Gastroesophageal sphincter (tissue), 4 donors: Measurements from ENCODE around the gene STON2. TPM values are rescaled to one million over a fixed set of nuclear protein-coding genes. Genes with fewer than 3 reads are reported as not detected.

Experiments
- ATAC-seq: fragments of 150-250 bp; one replicate; pipeline ENCODE4 v1.9.1; 2016; ENCODE audit warnings: mild to moderate bottlenecking, moderate library complexity
- H3K27ac ChIP-seq, 4 donors: fragments of 200-600 bp; sonication (generic) in 3 of 4; 1 replicate in 3 of 4; 2 replicates in 1 of 4; pipeline ENCODE4 v1.5.1; 2016 to 2019
- H3K27me3 ChIP-seq: fragments of 200-600 bp; sonication (generic); one replicate; pipeline ENCODE4 v1.5.1; 2019
- H3K36me3 ChIP-seq, 2 donors: fragments of 200-600 bp; sonication (generic); one replicate each; pipeline ENCODE4 v1.5.1; 2019; ENCODE audit warnings: control low read depth in 1 of 2
- H3K4me1 ChIP-seq, 3 donors: fragments of 200-600 bp; sonication (generic); 1 replicate in 2 of 3; 2 replicates in 1 of 3; pipeline ENCODE4 v1.5.1; 2016 to 2019; ENCODE audit warnings: control low read depth in 2 of 3
- H3K4me3 ChIP-seq, 2 donors: fragments of 200-600 bp; sonication (generic); one replicate each; pipeline ENCODE4 v1.5.1; 2019; ENCODE audit warnings: mild to moderate bottlenecking in 1 of 2, moderate library complexity in 1 of 2
- H3K9me3 ChIP-seq, 3 donors: fragments of 200-600 bp; sonication (generic); one replicate each; pipeline ENCODE4 v1.5.1; 2017 to 2019; ENCODE audit warnings: control low read depth in 2 of 3
- EP300 ChIP-seq: sonication (generic); formaldehyde crosslinking; IDR thresholded peaks from one replicate; pipeline ENCODE4 v1.6.1; 2017; ENCODE audit warnings: antibody characterized with exemption, mild to moderate bottlenecking
- POLR2A ChIP-seq, 2 donors: fragments of 450-650 bp; IDR thresholded peaks; one replicate each; pipeline ENCODE4 v1.6.1; 2017; ENCODE audit warnings: antibody characterized with exemption in 2 of 2, mild to moderate bottlenecking in 2 of 2, moderate library complexity in 1 of 2
- POLR2AphosphoS5 ChIP-seq: sonication (generic); formaldehyde crosslinking; IDR thresholded peaks from one replicate; pipeline ENCODE4 v1.6.1; 2017; ENCODE audit warnings: antibody characterized with exemption
- WGBS, 2 donors: methylation state at CpG; one replicate each; pipeline ENCODE4 v1.1.5; 2018; ENCODE audit warnings: low coverage in 1 of 2; 5-methylcytosine and 5-hydroxymethylcytosine counted together
- total RNA-seq, 4 donors: library from RNA; depleted of rRNA; stranded (reverse); fragments of >200 nt; gene quantifications; one replicate each; pipeline ENCODE4 v1.1.0, GENCODE V29; 2016
- TF ChIP-seq, protein P1 (sequence below), 4 experiments: fragments of 200-600 bp in 2 of 4; fragments of 450-650 bp in 2 of 4; sonication (generic) in 1 of 4; IDR thresholded peaks; one replicate each; pipeline ENCODE4 v1.5.1; 2017 to 2019; ENCODE audit warnings: antibody characterized with exemption in 4 of 4, mild to moderate bottlenecking in 2 of 4, moderate library complexity in 2 of 4

STON2 gene
- total RNA-seq, 4 donors from 2014 or later = 2.8 to 11.6 (median 11.5) TPM

GRCh38 chr14:81326451-81326850 is 73.7 kb downstream of the STON2 start:
- Histone ChIP-seq H3K27ac (no peak overlapping the region), H3K4me1 (no peaks in the 10 kb centered on the region), H3K4me3 (no peak overlapping the region), H3K27me3 (peaks cover 7% of the 10 kb centered on the region), H3K9me3 (no peaks in the 10 kb centered on the region), H3K36me3 (no peaks in the 10 kb centered on the region)
- no peak for TF ChIP-seq POLR2A (IDR thresholded peaks at IDR 0.05)
- TF ChIP-seq POLR2AphosphoS5 = no peak
- TF ChIP-seq, protein P1, sequence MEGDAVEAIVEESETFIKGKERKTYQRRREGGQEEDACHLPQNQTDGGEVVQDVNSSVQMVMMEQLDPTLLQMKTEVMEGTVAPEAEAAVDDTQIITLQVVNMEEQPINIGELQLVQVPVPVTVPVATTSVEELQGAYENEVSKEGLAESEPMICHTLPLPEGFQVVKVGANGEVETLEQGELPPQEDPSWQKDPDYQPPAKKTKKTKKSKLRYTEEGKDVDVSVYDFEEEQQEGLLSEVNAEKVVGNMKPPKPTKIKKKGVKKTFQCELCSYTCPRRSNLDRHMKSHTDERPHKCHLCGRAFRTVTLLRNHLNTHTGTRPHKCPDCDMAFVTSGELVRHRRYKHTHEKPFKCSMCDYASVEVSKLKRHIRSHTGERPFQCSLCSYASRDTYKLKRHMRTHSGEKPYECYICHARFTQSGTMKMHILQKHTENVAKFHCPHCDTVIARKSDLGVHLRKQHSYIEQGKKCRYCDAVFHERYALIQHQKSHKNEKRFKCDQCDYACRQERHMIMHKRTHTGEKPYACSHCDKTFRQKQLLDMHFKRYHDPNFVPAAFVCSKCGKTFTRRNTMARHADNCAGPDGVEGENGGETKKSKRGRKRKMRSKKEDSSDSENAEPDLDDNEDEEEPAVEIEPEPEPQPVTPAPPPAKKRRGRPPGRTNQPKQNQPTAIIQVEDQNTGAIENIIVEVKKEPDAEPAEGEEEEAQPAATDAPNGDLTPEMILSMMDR (IDR thresholded peaks at IDR 0.05) = no peak
- TF ChIP-seq EP300 = no peak
- WGBS, 2 donors = 79 to 95% methylated on average over 2 of the region's 2 CpGs
- ATAC-seq = no peak

DNA sequence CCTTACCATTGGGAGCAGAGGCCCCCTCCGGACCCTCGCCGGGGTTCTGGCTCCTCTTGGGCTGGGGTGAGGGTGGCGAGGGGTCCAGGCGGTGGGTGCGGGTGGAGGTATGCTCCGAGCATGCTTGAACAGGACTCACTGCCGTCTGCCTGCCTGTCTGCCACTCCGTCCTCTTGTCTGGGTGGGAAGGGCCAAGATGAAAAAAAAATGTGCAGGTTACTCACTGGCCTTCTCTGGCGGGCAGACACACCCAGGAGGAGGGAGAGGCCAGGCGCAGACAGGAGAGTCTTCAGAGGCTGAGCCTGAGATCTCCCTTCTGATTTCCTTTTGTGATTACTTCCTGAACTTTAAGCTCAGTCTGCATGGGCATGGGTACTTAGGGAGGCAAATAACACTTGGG is 76.1 kb downstream of the STON2 start:
- no peaks in the 10 kb centered on the region for H3K36me3 ChIP-seq
- H3K9me3 ChIP-seq = no peaks in the 10 kb centered on the region
- H3K4me1 ChIP-seq = no peaks in the 10 kb centered on the region
- peaks cover 7% of the 10 kb centered on the region for H3K27me3 ChIP-seq
- H3K4me3 ChIP-seq = no peak overlapping the region
- H3K27ac ChIP-seq = no peak overlapping the region
- no peak for ATAC-seq
- TF ChIP-seq, protein P1 (IDR thresholded peaks at IDR 0.05) = no peak
- TF ChIP-seq POLR2A (IDR thresholded peaks at IDR 0.05) (no peak), EP300 (no peak), POLR2AphosphoS5 (no peak)
- 27% methylated on average over 3 of the region's 11 CpGs; no CpG with 5 or more reads in 1 of the 2 donors for WGBS, 2 donors

DNA sequence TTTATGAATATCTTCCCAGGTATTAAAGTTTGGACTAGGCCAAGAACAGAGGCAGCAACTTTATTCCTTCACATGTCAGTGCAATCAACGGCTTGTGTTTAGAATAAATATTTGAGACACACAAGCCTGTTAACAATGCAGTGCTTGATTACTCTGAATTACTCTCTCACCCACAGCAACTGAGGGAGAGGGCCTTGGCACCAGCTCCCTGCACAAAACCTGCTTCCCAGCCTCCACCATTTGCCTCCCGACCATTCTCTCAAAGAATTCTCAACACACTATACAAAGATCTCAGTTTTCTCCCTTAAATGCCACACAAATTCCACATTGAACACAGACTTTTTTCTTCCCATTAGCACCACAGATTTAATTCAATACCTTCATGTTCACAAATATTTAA is 77.0 kb downstream of the STON2 start:
- no peak for TF ChIP-seq EP300
- TF ChIP-seq POLR2A (IDR thresholded peaks at IDR 0.05) = no peak
- TF ChIP-seq POLR2AphosphoS5 = no peak
- TF ChIP-seq, protein P1 (IDR thresholded peaks at IDR 0.05) = no peak
- 33 to 53% methylated on average over 2 of the region's 2 CpGs for WGBS, 2 donors
- Histone ChIP-seq H3K4me3 (no peak overlapping the region), H3K36me3 (no peaks in the 10 kb centered on the region), H3K27me3 (peaks cover 7% of the 10 kb centered on the region), H3K9me3 (no peaks in the 10 kb centered on the region), H3K27ac (no peak overlapping the region), H3K4me1 (no peaks in the 10 kb centered on the region)
- ATAC-seq = no peak

- no peak for ATAC-seq
- Histone ChIP-seq H3K4me1 (no peaks in the 10 kb centered on the region), H3K27ac (no peak overlapping the region), H3K4me3 (no peak overlapping the region), H3K27me3 (peaks cover 7% of the 10 kb centered on the region), H3K36me3 (no peaks in the 10 kb centered on the region), H3K9me3 (no peaks in the 10 kb centered on the region)
- TF ChIP-seq EP300 = no peak
- TF ChIP-seq, protein P1 (IDR thresholded peaks at IDR 0.05) = no peak
- TF ChIP-seq POLR2AphosphoS5 = no peak
- TF ChIP-seq POLR2A (IDR thresholded peaks at IDR 0.05) = no peak
- WGBS, 2 donors = 89 to 100% methylated on average over 1 to 3 of the region's 3 CpGs
Observed at GRCh38 chr14:81319946-81320345, 80.2 kb downstream of the STON2 start.

DNA sequence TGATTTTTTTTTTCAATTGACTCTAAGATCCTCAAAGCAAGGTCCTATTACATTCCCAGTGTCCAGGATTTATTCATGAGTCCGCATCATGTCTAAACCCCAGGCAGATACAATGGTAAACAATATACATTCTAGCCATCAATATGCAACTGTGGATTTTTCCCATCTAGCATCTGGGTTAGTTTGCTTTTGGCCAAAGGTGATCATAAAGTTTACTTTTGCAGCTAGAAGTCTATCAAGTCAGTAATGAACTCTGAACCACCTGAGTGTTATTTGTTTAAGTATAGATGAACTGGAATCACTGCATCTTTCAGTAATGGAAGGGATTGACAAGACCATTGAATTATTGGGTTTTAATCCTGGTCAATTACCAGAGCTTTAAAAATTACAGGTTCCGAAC is 80.8 kb downstream of the STON2 start:
- no peaks in the 10 kb centered on the region for H3K9me3 ChIP-seq
- ATAC-seq = no peak
- peaks cover 6% of the 10 kb centered on the region for H3K27me3 ChIP-seq
- WGBS, 2 donors = 92 to 100% methylated on average over 1 to 2 of the region's 2 CpGs
- no peaks in the 10 kb centered on the region for H3K36me3 ChIP-seq
- H3K4me3 ChIP-seq = no peak overlapping the region
- TF ChIP-seq, protein P1 (IDR thresholded peaks at IDR 0.05) = no peak
- no peak for TF ChIP-seq POLR2A (IDR thresholded peaks at IDR 0.05)
- TF ChIP-seq POLR2AphosphoS5 = no peak
- TF ChIP-seq EP300 = no peak
- no peak overlapping the region for H3K27ac ChIP-seq
- H3K4me1 ChIP-seq = no peaks in the 10 kb centered on the region
